Stimulated activated CD8-positive, alpha-beta memory T cell treated with anti-CD3 and anti-CD28 coated beads, Interleukin-12 subunit alpha, Interleukin-12 subunit beta, amount 100 ng/mL, for 24 hours (primary cell): ENCODE results near the gene PHC3.

Source experiments
- DNase-seq: peaks from one replicate; pipeline ENCODE4 v3.0.0-alpha.2; 2020; ENCODE audit errors: extremely low read depth

PHC3 gene

GRCh38 chr3:170078620-170079281 lies 102.8 kb downstream of the PHC3 start:
- no peak for DNase-seq

- no peak for DNase-seq
These were observed 104.2 kb downstream of the PHC3 start for GRCh38 chr3:170077361-170077760.

- no peak for DNase-seq
These were observed 104.8 kb downstream of the PHC3 start for GRCh38 chr3:170076715-170077238.

GRCh38 chr3:170075441-170076091 lies 106.0 kb downstream of the PHC3 start:
- no peak for DNase-seq

GRCh38 chr3:170064108-170064507 lies 117.4 kb downstream of the PHC3 start:
- DNase-seq: no peak

- no peak for DNase-seq
These were observed 117.8 kb downstream of the PHC3 start for GRCh38 chr3:170063691-170064090.

- no peak for DNase-seq
These were observed 118.8 kb downstream of the PHC3 start for GRCh38 chr3:170062769-170063168.

- DNase-seq: no peak
These were observed 119.5 kb downstream of the PHC3 start for GRCh38 chr3:170062068-170062467.

GRCh38 chr3:170059447-170059846 lies 122.1 kb downstream of the PHC3 start:
- no peak for DNase-seq

GRCh38 chr3:170058127-170058526 lies 123.4 kb downstream of the PHC3 start:
- DNase-seq: no peak

- no peak for DNase-seq
These were observed 124.0 kb downstream of the PHC3 start for GRCh38 chr3:170057550-170057949.

- DNase-seq: no peak
These were observed 124.7 kb downstream of the PHC3 start for GRCh38 chr3:170056710-170057454.

- DNase-seq: no peak
These were observed 126.3 kb downstream of the PHC3 start for GRCh38 chr3:170055209-170055608.

- DNase-seq: no peak
These were observed 127.3 kb downstream of the PHC3 start for GRCh38 chr3:170054204-170054603.

- no peak for DNase-seq
These were observed 129.1 kb downstream of the PHC3 start for GRCh38 chr3:170052398-170052797.

GRCh38 chr3:170050753-170051152 lies 130.8 kb downstream of the PHC3 start:
- no peak for DNase-seq

GRCh38 chr3:170049146-170050000 lies 132.2 kb downstream of the PHC3 start:
- DNase-seq: no peak

- DNase-seq: no peak
These were observed 134.5 kb downstream of the PHC3 start for GRCh38 chr3:170047133-170047404.

GRCh38 chr3:170046269-170047132 lies 135.0 kb downstream of the PHC3 start:
- no peak for DNase-seq

GRCh38 chr3:170044795-170045244 lies 136.7 kb downstream of the PHC3 start:
- DNase-seq: no peak

GRCh38 chr3:170044271-170044670 lies 137.3 kb downstream of the PHC3 start:
- DNase-seq: no peak
